Neural cell (in vitro differentiated cells): ENCODE results near the gene TINAGL1. TPM values are rescaled to one million over a fixed set of nuclear protein-coding genes. Genes with fewer than 3 reads are reported as not detected.

Experiments
- H2AFZ ChIP-seq: fragments of 200-600, 300-800 bp; sonication (generic), shearing (Covaris generic); 2 replicates; pipeline ENCODE4 v1.6.0; 2014; ENCODE audit warnings: low read depth, mild to moderate bottlenecking, antibody characterized with exemption, low read length, moderate library complexity
- H3F3A ChIP-seq: fragments of 200-600 bp; shearing (Covaris generic); 2 replicates; pipeline ENCODE4 v1.6.1; 2016; ENCODE audit warnings: mild to moderate bottlenecking, moderate library complexity, mixed read lengths, antibody characterized with exemption, low read length; ENCODE audit not compliant: insufficient read depth, poor library complexity, severe bottlenecking
- H3K27ac ChIP-seq: fragments of 200-600, 300-800 bp; sonication (generic), shearing (Covaris generic); 2 replicates; pipeline ENCODE4 v1.5.1; 2014; ENCODE audit warnings: mild to moderate bottlenecking, low read length, moderate library complexity
- H3K27me3 ChIP-seq: fragments of 300-800, 200-600 bp; sonication (generic), shearing (Covaris generic); 2 replicates; pipeline ENCODE4 v1.6.0; 2014; ENCODE audit warnings: mild to moderate bottlenecking, low read depth, low read length, moderate library complexity; ENCODE audit not compliant: insufficient read depth
- H3K36me3 ChIP-seq: fragments of 300-800, 200-600 bp; sonication (generic), shearing (Covaris generic); 2 replicates; pipeline ENCODE4 v1.5.1; 2014; ENCODE audit warnings: mild to moderate bottlenecking, antibody characterized with exemption, low read length, moderate library complexity; ENCODE audit not compliant: insufficient read depth
- H3K4me2 ChIP-seq: fragments of 300-800, 200-600 bp; sonication (generic), shearing (Covaris generic); 2 replicates; pipeline ENCODE4 v1.6.0; 2014; ENCODE audit warnings: mild to moderate bottlenecking, low read length
- H3K4me3 ChIP-seq: fragments of 300-800, 200-600 bp; sonication (generic), shearing (Covaris generic); 2 replicates; pipeline ENCODE4 v1.5.1; 2014; ENCODE audit warnings: mild to moderate bottlenecking, low read length, moderate library complexity
- H3K79me2 ChIP-seq: fragments of 200-600 bp; shearing (Covaris generic); replicated peaks from 2 replicates; pipeline ENCODE4 v1.6.0; 2014; ENCODE audit warnings: mild to moderate bottlenecking, low read length, moderate library complexity; ENCODE audit not compliant: insufficient read depth
- H3K9ac ChIP-seq: fragments of 300-800, 200-600 bp; sonication (generic), shearing (Covaris generic); 2 replicates; pipeline ENCODE4 v1.6.1; 2016; ENCODE audit warnings: mild to moderate bottlenecking, low read length, mixed read lengths
- H3K9me2 ChIP-seq: fragments of 200-600 bp; shearing (Covaris generic); 2 replicates; pipeline ENCODE4 v1.6.1; 2016; ENCODE audit warnings: mild to moderate bottlenecking, low read length, mixed read lengths; ENCODE audit not compliant: insufficient read depth
- H3K9me3 ChIP-seq: fragments of 200-600, 300-800 bp; sonication (generic), shearing (Covaris generic); 2 replicates; pipeline ENCODE4 v1.6.1; 2016; ENCODE audit warnings: mild to moderate bottlenecking, mixed run types, low read length, moderate library complexity, mixed read lengths
- H4K20me1 ChIP-seq: fragments of 200-600 bp; shearing (Covaris generic); 2 replicates; pipeline ENCODE4 v1.6.1; 2016; ENCODE audit warnings: mild to moderate bottlenecking, mixed run types; ENCODE audit not compliant: insufficient read depth
- EP300 ChIP-seq: fragments of 450-650 bp; conservative IDR thresholded peaks from 2 replicates; pipeline ENCODE4 v1.6.1; 2014; ENCODE audit warnings: antibody characterized with exemption, mild to moderate bottlenecking, moderate library complexity; ENCODE audit not compliant: poor library complexity, severe bottlenecking
- EZH2 ChIP-seq: fragments of 200-600, 300-800 bp; shearing (Covaris generic), sonication (generic); IDR thresholded peaks from 2 replicates; pipeline ENCODE4 v1.6.1; 2014; ENCODE audit warnings: antibody characterized with exemption, low read length, borderline replicate concordance, mild to moderate bottlenecking; ENCODE audit not compliant: insufficient read depth, poor library complexity, severe bottlenecking
- MXI1 ChIP-seq: fragments of 450-650 bp; conservative IDR thresholded peaks from 2 replicates; pipeline ENCODE4 v1.6.1; 2014; ENCODE audit warnings: antibody characterized with exemption, mild to moderate bottlenecking; ENCODE audit not compliant: poor library complexity, severe bottlenecking
- POLR2AphosphoS5 ChIP-seq: IDR thresholded peaks from 2 replicates; pipeline ENCODE4 v1.6.1; 2012
- RAD21 ChIP-seq: fragments of 450-650 bp; conservative IDR thresholded peaks from 2 replicates; pipeline ENCODE4 v1.6.1; 2014; ENCODE audit warnings: antibody characterized with exemption, mild to moderate bottlenecking, moderate library complexity
- SMC3 ChIP-seq: fragments of 450-650 bp; conservative IDR thresholded peaks from 2 replicates; pipeline ENCODE4 v1.6.1; 2014; ENCODE audit warnings: antibody characterized with exemption, mild to moderate bottlenecking, moderate library complexity; ENCODE audit not compliant: poor library complexity
- TAF1 ChIP-seq: IDR thresholded peaks from 2 replicates; pipeline ENCODE4 v1.6.1; 2012; ENCODE audit warnings: low read depth
- polyA plus RNA-seq: library from polyadenylated mRNA; depleted of rRNA; stranded (reverse); fragments of >200 nt; gene quantifications from 2 replicates; pipeline ENCODE4 v1.2.3, GENCODE V29; 2014
- TF ChIP-seq, protein P1 (sequence below): fragments of 450-650 bp; IDR thresholded peaks from 2 replicates; pipeline ENCODE4 v1.5.1; 2014; ENCODE audit warnings: antibody characterized with exemption, mild to moderate bottlenecking, moderate library complexity; ENCODE audit not compliant: poor library complexity, severe bottlenecking
- TF ChIP-seq, protein P2 (sequence below): IDR thresholded peaks from 2 replicates; pipeline ENCODE4 v1.6.1; 2012; ENCODE audit warnings: borderline replicate concordance

The TINAGL1 gene
- polyA plus RNA-seq, 1 donor from 2014 or later: not detected

DNA sequence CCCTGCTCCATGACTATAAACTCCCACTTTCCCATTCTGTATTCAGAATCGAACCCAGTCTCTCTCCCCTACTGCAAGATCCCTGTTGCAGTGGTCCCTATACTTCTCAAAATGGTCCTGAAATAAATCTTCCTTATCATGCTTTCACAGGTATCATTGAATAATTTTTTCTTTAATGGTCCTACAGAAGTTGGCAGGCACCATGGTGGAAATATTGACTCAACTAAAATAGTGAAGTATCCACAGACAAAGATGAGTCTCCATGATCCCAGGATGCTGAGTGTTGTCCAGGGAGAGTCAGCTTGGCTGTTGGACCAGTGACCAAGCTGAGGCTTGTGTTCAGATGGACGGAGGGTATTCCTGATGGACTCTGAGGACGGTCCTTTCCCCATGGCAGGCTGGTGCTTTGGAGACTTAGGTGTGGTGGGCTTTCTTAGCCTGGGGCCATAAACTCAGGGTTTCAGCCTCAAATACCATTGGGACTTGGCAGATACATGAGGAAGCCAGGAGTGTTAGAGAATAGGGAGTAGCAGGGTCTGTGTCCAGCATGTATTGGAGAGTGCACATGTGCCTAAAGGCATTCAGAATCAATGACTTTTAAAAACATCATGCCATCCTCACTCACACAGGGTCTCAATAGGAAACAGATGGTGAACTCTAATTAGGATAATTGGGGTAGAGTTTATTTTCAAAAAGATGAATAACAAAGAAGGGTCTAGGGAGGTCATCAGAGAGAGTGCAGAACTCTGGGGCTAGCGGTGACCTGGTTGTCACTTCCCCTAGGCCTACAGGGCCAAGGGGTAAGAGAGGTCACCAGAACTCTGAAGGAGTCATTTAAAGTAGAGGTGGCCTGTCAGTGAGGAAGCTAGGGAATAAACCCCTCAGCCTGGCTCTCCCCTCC, 19.8 kb downstream of the TINAGL1 start:
- H2AFZ ChIP-seq: no peak overlapping the region
- H3F3A ChIP-seq: no peaks in the 10 kb centered on the region
- no peaks in the 10 kb centered on the region for H3K79me2 ChIP-seq
- no peak overlapping the region for H3K4me2 ChIP-seq
- H4K20me1 ChIP-seq: no peaks in the 10 kb centered on the region
- no peak overlapping the region for H3K27ac ChIP-seq
- H3K9ac ChIP-seq: no peak overlapping the region
- H3K4me3 ChIP-seq: no peak overlapping the region
- H3K27me3 ChIP-seq: no peaks in the 10 kb centered on the region
- no peaks in the 10 kb centered on the region for H3K9me2 ChIP-seq
- TF ChIP-seq MXI1 (no peak), RAD21 (no peak), EZH2 (no peak), POLR2AphosphoS5 (no peak), TAF1 (no peak), SMC3 (no peak), EP300 (no peak)
- TF ChIP-seq, protein P1, sequence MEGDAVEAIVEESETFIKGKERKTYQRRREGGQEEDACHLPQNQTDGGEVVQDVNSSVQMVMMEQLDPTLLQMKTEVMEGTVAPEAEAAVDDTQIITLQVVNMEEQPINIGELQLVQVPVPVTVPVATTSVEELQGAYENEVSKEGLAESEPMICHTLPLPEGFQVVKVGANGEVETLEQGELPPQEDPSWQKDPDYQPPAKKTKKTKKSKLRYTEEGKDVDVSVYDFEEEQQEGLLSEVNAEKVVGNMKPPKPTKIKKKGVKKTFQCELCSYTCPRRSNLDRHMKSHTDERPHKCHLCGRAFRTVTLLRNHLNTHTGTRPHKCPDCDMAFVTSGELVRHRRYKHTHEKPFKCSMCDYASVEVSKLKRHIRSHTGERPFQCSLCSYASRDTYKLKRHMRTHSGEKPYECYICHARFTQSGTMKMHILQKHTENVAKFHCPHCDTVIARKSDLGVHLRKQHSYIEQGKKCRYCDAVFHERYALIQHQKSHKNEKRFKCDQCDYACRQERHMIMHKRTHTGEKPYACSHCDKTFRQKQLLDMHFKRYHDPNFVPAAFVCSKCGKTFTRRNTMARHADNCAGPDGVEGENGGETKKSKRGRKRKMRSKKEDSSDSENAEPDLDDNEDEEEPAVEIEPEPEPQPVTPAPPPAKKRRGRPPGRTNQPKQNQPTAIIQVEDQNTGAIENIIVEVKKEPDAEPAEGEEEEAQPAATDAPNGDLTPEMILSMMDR: no peak
- TF ChIP-seq, protein P2, sequence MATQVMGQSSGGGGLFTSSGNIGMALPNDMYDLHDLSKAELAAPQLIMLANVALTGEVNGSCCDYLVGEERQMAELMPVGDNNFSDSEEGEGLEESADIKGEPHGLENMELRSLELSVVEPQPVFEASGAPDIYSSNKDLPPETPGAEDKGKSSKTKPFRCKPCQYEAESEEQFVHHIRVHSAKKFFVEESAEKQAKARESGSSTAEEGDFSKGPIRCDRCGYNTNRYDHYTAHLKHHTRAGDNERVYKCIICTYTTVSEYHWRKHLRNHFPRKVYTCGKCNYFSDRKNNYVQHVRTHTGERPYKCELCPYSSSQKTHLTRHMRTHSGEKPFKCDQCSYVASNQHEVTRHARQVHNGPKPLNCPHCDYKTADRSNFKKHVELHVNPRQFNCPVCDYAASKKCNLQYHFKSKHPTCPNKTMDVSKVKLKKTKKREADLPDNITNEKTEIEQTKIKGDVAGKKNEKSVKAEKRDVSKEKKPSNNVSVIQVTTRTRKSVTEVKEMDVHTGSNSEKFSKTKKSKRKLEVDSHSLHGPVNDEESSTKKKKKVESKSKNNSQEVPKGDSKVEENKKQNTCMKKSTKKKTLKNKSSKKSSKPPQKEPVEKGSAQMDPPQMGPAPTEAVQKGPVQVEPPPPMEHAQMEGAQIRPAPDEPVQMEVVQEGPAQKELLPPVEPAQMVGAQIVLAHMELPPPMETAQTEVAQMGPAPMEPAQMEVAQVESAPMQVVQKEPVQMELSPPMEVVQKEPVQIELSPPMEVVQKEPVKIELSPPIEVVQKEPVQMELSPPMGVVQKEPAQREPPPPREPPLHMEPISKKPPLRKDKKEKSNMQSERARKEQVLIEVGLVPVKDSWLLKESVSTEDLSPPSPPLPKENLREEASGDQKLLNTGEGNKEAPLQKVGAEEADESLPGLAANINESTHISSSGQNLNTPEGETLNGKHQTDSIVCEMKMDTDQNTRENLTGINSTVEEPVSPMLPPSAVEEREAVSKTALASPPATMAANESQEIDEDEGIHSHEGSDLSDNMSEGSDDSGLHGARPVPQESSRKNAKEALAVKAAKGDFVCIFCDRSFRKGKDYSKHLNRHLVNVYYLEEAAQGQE: no peak
- H3K36me3 ChIP-seq: no peaks in the 10 kb centered on the region
- no peaks in the 10 kb centered on the region for H3K9me3 ChIP-seq

DNA sequence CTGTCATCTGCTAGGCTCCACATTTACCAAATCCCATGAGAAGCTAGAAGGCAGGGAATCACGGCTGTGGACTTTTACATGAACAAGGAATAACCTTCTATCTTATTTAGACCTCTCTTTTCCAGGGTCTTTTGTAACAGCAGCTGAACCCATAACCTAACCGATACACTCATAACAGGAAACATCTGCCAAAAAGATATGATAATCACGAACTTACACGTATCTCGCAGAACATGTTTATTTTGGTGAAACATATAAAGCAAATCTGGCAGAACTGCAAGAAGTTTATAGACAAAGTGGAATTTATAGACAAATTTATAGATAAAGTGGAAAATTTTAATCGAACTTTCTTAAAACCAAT, 20.4 kb downstream of the TINAGL1 start:
- no peaks in the 10 kb centered on the region for H3K79me2 ChIP-seq
- H3F3A ChIP-seq: no peaks in the 10 kb centered on the region
- no peaks in the 10 kb centered on the region for H3K9me3 ChIP-seq
- no peak overlapping the region for H3K27ac ChIP-seq
- H3K36me3 ChIP-seq: no peaks in the 10 kb centered on the region
- H4K20me1 ChIP-seq: no peaks in the 10 kb centered on the region
- H3K27me3 ChIP-seq: no peaks in the 10 kb centered on the region
- TF ChIP-seq, protein P2: no peak
- TF ChIP-seq EZH2 (no peak), TAF1 (no peak), RAD21 (no peak), POLR2AphosphoS5 (no peak), SMC3 (no peak), EP300 (no peak), MXI1 (no peak)
- TF ChIP-seq, protein P1: no peak
- H3K4me3 ChIP-seq: no peak overlapping the region
- H3K9me2 ChIP-seq: no peaks in the 10 kb centered on the region
- H2AFZ ChIP-seq: no peak overlapping the region
- no peak overlapping the region for H3K9ac ChIP-seq
- no peak overlapping the region for H3K4me2 ChIP-seq
